Subcutaneous adipose tissue (tissue), 4 donors: ENCODE data around the gene SLC22A4. TPM values are rescaled to one million over a fixed set of nuclear protein-coding genes. Genes with fewer than 3 reads are reported as not detected.

ENCODE experiments used
- total RNA-seq, 4 donors: library from RNA; depleted of rRNA; stranded (reverse); fragments of >200 nt; gene quantifications; one replicate each; pipeline ENCODE4 v1.1.0, GENCODE V29; 2016
- TF ChIP-seq, protein P1 (sequence below): fragments of 450-650 bp; IDR thresholded peaks from one replicate; pipeline ENCODE4 v1.5.1; 2016; ENCODE audit warnings: low read depth, mild to moderate bottlenecking, control low read depth, antibody characterized with exemption, moderate library complexity

The SLC22A4 gene
- total RNA-seq, 4 donors from 2014 or later: 0.33 to 1.2 (median 0.66) TPM; not detected in 1

DNA sequence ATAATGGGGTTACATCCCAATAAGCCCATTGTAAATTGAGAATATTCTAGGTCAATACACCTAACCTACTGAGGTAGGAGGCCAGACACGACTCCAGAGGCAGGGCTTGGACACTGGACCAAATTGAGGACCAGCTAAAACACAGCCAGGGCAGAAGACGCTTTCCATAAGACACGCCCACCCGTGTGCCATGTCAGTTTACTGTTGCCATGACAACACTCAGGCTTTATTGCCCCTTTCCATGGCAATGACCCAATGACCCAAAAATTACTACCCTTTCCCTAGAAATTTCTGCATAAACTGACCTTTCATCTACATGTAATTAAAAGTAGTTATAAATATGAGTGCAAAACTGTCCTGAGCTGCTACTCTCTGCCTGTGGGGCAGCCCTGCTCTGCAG lies 31.5 kb downstream of the SLC22A4 start:
- TF ChIP-seq, protein P1, sequence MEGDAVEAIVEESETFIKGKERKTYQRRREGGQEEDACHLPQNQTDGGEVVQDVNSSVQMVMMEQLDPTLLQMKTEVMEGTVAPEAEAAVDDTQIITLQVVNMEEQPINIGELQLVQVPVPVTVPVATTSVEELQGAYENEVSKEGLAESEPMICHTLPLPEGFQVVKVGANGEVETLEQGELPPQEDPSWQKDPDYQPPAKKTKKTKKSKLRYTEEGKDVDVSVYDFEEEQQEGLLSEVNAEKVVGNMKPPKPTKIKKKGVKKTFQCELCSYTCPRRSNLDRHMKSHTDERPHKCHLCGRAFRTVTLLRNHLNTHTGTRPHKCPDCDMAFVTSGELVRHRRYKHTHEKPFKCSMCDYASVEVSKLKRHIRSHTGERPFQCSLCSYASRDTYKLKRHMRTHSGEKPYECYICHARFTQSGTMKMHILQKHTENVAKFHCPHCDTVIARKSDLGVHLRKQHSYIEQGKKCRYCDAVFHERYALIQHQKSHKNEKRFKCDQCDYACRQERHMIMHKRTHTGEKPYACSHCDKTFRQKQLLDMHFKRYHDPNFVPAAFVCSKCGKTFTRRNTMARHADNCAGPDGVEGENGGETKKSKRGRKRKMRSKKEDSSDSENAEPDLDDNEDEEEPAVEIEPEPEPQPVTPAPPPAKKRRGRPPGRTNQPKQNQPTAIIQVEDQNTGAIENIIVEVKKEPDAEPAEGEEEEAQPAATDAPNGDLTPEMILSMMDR: no peak

DNA sequence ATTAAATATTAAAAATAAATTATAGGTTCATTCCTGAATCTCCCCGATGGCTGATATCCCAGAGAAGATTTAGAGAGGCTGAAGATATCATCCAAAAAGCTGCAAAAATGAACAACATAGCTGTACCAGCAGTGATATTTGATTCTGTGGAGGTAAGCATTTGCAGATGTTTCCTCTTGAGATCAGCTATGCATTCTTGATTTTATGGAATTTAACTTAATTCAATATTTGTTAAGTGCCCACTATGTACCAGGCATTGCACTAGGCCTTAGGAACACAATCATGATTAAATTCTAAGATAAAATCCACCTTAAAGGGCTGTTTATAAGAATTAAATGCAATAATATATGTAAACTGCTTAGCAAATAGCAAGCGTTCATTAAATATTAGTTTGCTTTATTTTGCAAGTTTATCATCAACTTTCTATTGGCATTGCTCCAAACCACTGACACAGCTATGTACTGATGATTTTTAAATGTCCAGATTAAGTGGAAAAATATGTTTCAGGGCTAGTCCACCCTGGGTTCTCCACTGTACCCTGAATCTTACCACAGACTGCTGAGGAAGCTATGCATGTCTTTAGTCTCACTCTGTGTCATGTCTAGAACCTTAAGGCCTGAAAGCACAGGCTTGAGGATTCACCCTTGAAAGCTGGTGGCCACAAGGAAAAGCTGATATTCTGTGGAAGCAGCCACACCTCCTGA lies 33.2 kb downstream of the SLC22A4 start:
- TF ChIP-seq, protein P1: no peak

DNA sequence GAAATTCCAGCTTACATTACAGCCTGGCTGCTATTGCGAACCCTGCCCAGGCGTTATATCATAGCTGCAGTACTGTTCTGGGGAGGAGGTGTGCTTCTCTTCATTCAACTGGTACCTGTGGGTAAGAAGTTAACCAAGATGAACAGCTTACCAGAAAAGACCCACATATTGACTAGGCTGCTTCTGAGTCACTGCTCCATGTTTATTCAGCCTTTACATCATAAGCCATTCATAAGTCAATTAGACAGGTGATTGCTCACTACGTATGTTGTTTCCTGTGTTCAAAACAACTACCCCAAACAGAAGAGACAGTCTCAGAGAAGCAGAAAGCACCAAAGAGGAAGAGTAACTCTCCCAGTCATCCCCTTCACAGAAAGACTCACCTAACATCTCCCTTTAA lies 40.6 kb downstream of the SLC22A4 start:
- TF ChIP-seq, protein P1: no peak

DNA sequence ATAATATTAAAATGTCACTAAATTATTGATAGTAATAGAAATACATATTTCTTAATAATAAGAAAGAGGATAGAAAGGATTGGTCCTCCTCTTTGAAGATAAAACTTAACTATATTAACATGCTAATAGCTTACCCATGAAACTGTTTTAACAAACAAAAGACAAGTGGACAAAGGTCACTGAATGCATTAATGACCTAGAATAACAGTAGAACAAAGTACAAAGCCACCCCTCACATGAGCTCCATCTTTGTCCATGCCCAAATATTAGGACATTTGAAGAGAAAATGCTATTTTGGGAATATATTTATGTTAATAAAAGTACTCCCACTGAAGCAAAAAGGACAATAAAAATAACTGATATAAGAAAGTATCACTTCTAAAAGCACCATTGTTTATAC lies 41.2 kb downstream of the SLC22A4 start:
- TF ChIP-seq, protein P1: no peak

DNA sequence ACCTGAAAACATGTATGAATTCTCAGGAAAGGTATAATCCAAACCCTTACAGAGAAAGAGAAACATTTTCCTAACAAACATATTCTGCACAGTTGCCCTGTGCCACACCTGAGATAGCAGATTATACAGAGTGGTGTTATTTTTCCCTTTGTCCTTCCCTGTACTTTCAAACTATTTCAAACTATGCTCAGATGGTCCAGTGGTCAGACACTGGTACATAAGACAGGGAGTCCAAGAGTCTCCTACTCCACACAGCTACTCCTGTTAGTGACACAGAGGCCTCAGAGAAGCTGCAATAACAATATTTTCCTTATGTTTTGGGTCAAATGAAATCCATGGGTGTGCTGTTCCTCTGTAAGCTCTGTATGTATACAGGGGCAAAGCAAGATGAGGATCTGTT lies 45.3 kb downstream of the SLC22A4 start:
- TF ChIP-seq, protein P1: no peak

DNA sequence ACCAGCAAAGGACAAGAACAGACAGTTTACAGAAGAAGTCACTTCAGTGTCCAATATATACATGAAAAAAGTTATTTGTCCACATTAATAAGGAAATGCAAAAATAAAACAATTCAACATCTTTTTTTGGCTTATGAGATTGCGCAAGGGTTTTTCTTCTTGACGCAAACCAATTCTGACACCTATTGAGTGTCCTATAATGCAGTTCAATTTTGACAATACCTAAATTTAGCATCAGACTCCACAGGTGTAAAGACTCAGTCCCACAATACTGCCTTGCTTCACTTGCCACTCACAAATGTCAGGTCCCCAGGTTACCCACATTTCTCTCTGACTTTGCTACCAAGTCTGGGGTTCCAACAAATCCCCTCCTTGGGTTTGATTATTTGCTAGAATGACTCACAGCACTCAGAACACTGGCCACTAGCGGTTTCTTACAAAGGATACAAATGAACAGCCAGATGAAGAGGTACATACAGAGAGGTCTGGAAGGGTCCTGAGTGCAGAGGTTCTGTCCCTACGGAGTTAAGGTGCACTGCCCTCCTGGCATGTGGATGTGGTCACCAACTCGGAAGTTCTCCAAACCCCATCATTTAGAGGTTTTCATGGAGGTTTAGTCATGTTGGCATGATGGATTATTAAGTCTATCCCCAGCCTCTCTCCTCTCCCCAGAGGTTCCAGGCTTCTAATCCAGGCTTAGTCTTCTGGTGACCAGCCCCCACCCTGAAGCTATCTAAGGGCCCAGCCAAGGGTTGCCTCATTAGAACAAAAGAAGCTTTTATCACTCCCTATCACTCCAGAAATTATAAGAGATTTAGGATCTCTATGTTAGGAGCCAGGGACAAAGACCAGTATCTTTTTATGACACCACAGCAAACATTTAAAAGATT lies 48.3 kb downstream of the SLC22A4 start:
- TF ChIP-seq, protein P1: no peak
